Measurements from ENCODE around the gene BBS9. TPM values are rescaled to one million over a fixed set of nuclear protein-coding genes. Genes with fewer than 3 reads are reported as not detected.

Gene BBS9
- total RNA-seq, 2 donors from 2014 or later, result 9.3 to 10.9 TPM

GRCh38 chr7:33221390-33221789, 92.0 kb downstream of the BBS9 start:
- TF ChIP-seq CTCF (IDR thresholded peaks at IDR 0.05), result no peak
- Histone ChIP-seq H3K27me3 (no peaks in the 10 kb centered on the region), H3K4me3 (no peak overlapping the region), H3K9ac (ENCODE audit: low read depth in 2 of 2, low read length in 2 of 2) (no peak overlapping the region), H3K4me1 (no peaks in the 10 kb centered on the region), H3K27ac (no peak overlapping the region), H3K9me3 (no peaks in the 10 kb centered on the region), H3K36me3 (no peaks in the 10 kb centered on the region)
- intact Hi-C loops (cut with DNase I), result no loop called here
- no peak for DNase-seq

GRCh38 chr7:33232632-33233145, 103.3 kb downstream of the BBS9 start:
- Histone ChIP-seq H3K9ac (ENCODE audit: low read depth in 2 of 2, low read length in 2 of 2) (no peak overlapping the region), H3K9me3 (no peaks in the 10 kb centered on the region), H3K36me3 (no peaks in the 10 kb centered on the region), H3K4me3 (no peak overlapping the region), H3K27ac (no peak overlapping the region), H3K4me1 (no peaks in the 10 kb centered on the region), H3K27me3 (no peaks in the 10 kb centered on the region)
- intact Hi-C loops (cut with DNase I), result no loop called here
- TF ChIP-seq CTCF (IDR thresholded peaks at IDR 0.05), result no peak
- DNase-seq, result no peak

GRCh38 chr7:33233659-33234058, 104.3 kb downstream of the BBS9 start:
- no peak for DNase-seq
- Histone ChIP-seq H3K36me3 (no peaks in the 10 kb centered on the region), H3K9me3 (no peaks in the 10 kb centered on the region), H3K9ac (ENCODE audit: low read depth in 2 of 2, low read length in 2 of 2) (no peak overlapping the region), H3K27ac (no peak overlapping the region), H3K4me1 (no peaks in the 10 kb centered on the region), H3K4me3 (no peak overlapping the region), H3K27me3 (no peaks in the 10 kb centered on the region)
- intact Hi-C loops (cut with DNase I), result no loop called here
- TF ChIP-seq CTCF (IDR thresholded peaks at IDR 0.05), result no peak

GRCh38 chr7:33237036-33237435, 107.7 kb downstream of the BBS9 start:
- no peak overlapping the region for H3K9ac ChIP-seq (ENCODE audit: low read depth in 2 of 2, low read length in 2 of 2)
- H3K9me3 ChIP-seq, result no peaks in the 10 kb centered on the region
- no peak overlapping the region for H3K27ac ChIP-seq
- no peak for DNase-seq
- no peak overlapping the region for H3K4me3 ChIP-seq
- intact Hi-C loops (cut with DNase I), result no loop called here
- no peaks in the 10 kb centered on the region for H3K27me3 ChIP-seq
- no peaks in the 10 kb centered on the region for H3K36me3 ChIP-seq
- no peaks in the 10 kb centered on the region for H3K4me1 ChIP-seq
- no peak for TF ChIP-seq CTCF (IDR thresholded peaks at IDR 0.05)

GRCh38 chr7:33243319-33243881, 114.0 kb downstream of the BBS9 start:
- intact Hi-C loops (cut with DNase I), result loop anchor here (10.0 kb wide), 1 partner anchor 521 kb away; no protein-coding TSS in a partner anchor
- H3K4me3 ChIP-seq, result no peak overlapping the region
- DNase-seq, result no peak

More at GRCh38 chr7:33243319-33243881, 114.0 kb downstream of the BBS9 start:
- Histone ChIP-seq H3K27me3 (no peaks in the 10 kb centered on the region), H3K27ac (no peak overlapping the region), H3K4me1 (no peaks in the 10 kb centered on the region), H3K9ac (ENCODE audit: low read depth in 2 of 2, low read length in 2 of 2) (no peak overlapping the region), H3K36me3 (no peaks in the 10 kb centered on the region), H3K9me3 (no peaks in the 10 kb centered on the region)
- TF ChIP-seq CTCF (IDR thresholded peaks at IDR 0.05), result no peak

All from colonic mucosa (tissue), 4 donors.